Neural progenitor cell (in vitro differentiated cells): Measurements from ENCODE around the gene AKAP9.

Experiments used
- EZH2 ChIP-seq: fragments of 200-600 bp; sonication (generic); IDR thresholded peaks from 2 replicates; pipeline ENCODE4 v1.6.1; 2017; ENCODE audit warnings: antibody characterized with exemption, mild to moderate bottlenecking, moderate library complexity
- EZH2phosphoT487 ChIP-seq: fragments of 200-600 bp; sonication (generic); IDR thresholded peaks from 2 replicates; pipeline ENCODE4 v1.6.1; 2017; ENCODE audit warnings: antibody characterized with exemption
- TF ChIP-seq, protein P1 (sequence below): fragments of 200-600 bp; sonication (generic); IDR thresholded peaks from 2 replicates; pipeline ENCODE4 v1.5.1; 2017; ENCODE audit warnings: antibody characterized with exemption, mild to moderate bottlenecking

DNA sequence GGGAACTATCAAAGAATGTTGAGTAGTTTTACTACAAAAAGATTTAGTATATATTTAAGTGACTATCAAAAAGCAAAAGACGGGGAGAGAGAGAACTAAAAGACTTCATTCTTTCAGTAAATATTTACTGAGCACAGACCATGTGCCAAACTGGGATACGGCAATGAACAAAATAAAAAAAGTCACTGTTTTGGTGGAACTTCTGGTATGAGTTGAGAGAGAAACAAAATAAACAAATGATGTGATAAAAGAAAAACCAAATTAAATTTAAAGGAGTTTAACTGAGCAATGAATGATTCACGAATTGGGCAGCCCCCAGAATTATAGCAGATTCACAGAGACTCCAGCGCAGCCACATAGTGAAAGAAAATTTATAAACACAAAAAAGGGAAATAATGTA, 17.8 kb upstream of the AKAP9 start:
- TF ChIP-seq, protein P1, sequence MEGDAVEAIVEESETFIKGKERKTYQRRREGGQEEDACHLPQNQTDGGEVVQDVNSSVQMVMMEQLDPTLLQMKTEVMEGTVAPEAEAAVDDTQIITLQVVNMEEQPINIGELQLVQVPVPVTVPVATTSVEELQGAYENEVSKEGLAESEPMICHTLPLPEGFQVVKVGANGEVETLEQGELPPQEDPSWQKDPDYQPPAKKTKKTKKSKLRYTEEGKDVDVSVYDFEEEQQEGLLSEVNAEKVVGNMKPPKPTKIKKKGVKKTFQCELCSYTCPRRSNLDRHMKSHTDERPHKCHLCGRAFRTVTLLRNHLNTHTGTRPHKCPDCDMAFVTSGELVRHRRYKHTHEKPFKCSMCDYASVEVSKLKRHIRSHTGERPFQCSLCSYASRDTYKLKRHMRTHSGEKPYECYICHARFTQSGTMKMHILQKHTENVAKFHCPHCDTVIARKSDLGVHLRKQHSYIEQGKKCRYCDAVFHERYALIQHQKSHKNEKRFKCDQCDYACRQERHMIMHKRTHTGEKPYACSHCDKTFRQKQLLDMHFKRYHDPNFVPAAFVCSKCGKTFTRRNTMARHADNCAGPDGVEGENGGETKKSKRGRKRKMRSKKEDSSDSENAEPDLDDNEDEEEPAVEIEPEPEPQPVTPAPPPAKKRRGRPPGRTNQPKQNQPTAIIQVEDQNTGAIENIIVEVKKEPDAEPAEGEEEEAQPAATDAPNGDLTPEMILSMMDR: no peak
- TF ChIP-seq EZH2phosphoT487: no peak
- no peak for TF ChIP-seq EZH2
